Measurements from ENCODE around the gene SPSB2.

GRCh38 chr12:6827982-6828780, 44.9 kb downstream of the SPSB2 start, which contains the start of gene P3H3:
- TF ChIP-seq POLR2AphosphoS5 (IDR thresholded peaks at IDR 0.05; ENCODE audit: borderline replicate concordance, low read depth, low read length) (no peak; the same call in 1 of the 2 replicates), EZH2 (IDR thresholded peaks at IDR 0.05) (no peak)
